Activated naive CD4-positive, alpha-beta T cell treated with anti-CD3 and anti-CD28 coated beads, Interleukin-2, amount 50 U/mL, for 16 hours (primary cell): ENCODE data around the gene CFAP74.
"Not testable (repeated sequence)": the region's sequence is repeated elsewhere in the genome, so short reads cannot be mapped to it uniquely, and the experiment has no call there.

Experiments used
- DNase-seq: peaks from one replicate; pipeline ENCODE4 v3.0.0-alpha.2; 2020

Gene CFAP74

DNA sequence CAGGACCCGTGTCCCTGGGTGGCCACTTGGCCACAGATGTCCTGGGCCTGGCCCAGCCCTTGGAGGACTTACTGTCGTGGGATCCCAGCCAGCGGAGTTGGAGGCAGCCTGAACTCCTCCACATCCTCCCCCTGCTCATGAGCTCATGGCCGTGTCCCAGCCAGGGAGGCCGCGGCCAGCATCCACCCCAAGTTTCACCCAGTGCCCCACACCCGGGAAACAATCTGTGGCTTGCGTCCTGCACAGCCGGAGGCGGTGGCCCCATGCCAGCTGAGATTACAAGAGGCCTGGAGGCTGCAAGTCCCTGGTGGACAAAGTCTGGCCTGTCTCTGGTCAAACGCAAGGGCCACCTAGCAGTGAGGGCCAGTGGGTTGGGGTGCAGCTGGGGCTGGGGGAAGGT lies 57.0 kb downstream of the CFAP74 start:
- DNase-seq, result no peak

DNA sequence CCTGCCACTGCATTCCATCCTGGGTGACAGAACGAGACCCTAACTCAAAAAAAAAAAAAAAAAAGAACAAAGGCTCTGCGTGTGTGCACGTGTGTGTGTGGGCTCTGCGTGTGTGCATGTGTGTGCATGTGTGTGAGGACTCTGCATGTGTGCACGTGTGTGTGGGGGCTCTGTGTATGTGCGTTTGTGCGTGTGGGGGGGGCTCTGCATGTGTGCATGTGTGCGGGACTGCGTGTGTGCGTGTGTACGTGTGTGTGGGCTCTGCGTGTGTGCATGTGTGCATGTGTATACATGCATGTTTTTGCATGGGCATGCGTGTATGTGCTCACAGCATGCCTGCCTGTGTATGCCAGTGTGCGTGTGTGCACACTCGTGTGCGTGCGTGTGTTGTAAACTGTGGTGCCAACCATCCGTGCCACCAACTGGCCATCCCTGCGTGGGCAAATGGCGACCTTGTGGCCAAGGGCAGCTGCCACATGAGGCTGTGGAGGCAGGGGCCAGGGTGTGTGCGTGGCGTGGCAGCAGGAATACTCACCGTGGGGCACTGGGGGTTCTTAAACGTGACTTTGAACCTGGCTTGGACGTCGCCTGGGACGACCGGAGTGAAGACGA lies 57.7 kb downstream of the CFAP74 start:
- DNase-seq, result no peak

DNA sequence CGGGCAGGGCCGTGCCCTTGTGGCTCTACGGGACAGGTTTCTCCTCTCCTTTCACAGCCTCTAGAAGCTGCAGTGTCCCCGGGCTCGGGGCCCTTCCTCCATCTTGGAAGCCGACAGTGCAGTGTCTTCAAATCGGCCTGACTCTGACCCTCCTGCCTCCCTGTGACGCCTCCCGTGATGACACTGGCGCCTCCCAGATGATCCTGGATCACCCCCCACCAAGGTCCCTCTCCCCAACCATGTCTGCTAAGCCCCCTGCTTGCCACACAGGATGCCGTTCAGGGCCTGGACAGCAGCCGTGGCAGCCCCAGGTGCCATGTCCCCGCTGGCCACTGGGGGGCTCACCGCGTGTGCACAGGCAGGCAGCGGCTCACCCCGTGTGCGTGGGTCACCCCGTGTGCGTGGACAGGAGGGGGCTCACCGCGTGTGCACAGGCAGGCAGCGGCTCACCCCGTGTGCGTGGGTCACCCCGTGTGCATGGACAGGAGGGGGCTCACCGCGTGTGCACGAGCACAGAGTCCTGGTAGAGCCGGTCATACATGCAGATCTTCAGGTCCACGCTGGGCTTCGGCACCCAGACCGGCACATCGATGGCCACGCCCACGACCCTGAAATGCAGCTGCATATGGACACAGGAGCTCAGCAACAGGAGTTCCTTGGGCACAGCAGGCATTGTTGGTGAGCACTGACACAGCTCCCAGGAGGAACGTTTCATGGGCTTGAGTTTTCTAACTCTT lies 59.6 kb downstream of the CFAP74 start:
- DNase-seq, result peak; percentile 71

DNA sequence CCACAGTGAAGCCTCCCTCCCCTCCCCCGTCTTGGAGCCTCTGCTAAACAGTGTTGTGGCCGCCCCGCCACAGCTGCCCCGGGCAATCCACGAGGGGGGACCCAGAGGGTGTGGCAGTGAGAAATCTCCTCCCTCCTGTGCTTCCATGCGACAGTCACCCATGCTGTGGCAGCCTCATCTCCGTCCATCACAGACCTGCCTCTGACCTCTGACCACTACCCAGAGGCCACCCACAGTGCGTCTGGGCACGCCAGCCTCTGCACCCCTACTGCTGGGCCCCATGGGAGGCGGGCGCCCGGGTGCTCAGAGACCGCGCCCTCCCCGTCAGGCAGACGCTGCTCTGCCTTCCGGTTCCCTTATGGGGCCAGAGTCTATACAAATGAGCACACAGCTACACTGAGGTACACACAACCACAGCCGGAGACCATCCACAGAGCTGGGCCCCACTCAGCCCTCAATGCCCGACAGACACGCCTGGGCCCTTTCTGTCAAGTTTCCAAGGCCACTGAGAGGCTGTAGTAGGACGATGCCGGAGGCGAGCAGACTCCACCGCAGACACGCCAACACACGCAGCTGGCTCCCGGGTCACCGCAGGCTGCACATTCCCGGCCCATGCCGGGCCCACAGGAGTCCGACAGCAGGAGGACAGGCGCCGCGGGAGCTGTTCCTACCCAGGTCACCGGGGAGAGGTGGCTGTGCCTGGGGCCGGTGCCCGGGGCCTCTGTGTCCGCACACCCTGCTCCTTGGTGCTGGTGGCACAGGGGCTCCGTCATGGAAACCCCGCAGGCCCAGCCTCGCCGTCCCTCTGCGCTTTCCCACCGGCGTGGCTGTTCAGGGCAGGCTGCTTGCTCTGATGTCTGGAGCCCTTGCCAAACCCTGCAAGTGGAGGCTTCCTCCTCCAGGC lies 60.6 kb downstream of the CFAP74 start:
- DNase-seq, result no peak

DNA sequence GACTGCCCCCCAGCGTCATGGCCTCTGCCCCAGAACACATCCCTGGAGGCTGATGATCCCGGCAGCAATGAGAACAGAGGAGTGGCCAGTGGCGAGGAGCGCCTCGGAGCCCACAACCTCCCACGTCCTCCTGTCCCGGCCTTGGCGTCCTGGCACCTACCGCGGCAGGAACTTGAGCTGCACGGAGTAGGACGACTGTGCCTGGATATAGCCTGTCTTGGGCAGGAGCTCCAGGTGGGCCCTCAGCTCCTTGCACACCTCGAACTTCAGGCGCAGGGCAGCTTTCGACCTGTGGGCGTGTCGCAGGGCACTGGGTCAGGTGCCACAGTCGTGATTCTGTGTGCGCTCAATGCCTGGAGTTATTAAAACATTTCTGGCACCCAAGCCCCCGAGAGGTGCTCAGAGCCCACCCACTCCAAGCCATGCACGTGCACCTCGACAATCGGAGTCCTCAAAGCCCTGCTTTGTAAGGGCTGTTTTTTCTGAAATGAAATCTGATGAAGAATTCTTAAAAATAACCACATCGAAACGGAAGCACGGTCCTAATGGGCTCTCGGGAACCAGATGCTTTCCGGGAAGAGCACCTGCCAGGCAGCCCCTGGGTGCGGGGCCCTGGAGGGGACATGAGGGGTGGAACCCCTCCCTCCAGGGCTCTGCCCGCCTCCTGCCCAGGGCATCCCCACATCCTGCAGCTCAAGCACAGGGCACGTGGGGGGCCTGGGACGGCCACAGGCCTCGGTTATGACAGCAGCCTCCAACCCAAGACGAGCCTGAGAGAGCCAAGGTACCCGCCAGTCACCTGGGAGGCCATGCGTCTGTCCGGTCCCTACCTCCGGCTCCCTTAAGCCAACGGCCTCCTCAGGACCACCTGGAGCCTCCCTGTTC lies 61.5 kb downstream of the CFAP74 start:
- no peak for DNase-seq

DNA sequence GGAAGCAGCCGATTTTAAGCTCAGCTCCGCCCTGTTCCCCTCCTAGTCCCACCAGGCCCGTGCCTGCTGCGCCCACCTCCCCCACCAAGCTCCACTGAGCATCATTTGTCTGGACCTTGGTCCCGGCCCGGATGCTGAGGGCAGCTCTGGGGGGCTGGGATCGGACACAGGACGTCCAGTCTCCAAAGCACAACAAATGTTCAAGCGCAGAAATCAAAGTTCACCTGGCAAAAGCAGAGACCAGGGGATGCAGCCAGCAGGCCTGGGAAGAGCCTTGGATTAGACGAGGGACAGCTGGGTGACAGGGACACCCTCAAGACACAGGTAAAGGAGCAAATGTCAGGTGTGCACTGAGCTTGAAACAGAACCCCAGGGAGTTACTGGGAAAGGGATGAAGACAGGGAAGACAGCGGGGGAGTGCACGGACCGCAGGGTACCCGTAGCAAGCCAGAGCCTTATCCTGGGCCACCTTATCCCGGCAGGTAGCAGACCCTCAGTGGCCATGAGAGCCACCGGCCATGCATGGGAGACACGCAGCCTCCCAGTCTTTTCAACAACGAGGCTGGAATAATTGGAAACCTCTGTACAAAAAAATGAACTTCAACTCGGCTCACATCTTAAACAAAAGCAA lies 62.3 kb downstream of the CFAP74 start:
- DNase-seq, result no peak

DNA sequence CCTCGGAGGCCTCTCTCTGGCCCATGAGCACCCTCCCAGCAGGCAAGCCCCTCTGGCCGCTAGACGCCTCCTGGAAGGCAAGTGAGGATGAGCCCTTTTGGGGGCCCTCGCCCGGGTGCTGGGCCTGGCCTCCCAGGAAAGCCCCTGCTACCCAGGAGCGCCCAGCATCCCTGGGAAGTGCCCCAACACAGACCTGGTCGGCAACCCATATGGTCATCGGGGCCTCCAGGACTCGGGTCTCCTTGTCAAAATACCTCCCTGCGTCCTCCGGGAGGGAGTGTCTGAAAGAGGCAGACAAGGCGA lies 63.5 kb downstream of the CFAP74 start:
- no peak for DNase-seq

DNA sequence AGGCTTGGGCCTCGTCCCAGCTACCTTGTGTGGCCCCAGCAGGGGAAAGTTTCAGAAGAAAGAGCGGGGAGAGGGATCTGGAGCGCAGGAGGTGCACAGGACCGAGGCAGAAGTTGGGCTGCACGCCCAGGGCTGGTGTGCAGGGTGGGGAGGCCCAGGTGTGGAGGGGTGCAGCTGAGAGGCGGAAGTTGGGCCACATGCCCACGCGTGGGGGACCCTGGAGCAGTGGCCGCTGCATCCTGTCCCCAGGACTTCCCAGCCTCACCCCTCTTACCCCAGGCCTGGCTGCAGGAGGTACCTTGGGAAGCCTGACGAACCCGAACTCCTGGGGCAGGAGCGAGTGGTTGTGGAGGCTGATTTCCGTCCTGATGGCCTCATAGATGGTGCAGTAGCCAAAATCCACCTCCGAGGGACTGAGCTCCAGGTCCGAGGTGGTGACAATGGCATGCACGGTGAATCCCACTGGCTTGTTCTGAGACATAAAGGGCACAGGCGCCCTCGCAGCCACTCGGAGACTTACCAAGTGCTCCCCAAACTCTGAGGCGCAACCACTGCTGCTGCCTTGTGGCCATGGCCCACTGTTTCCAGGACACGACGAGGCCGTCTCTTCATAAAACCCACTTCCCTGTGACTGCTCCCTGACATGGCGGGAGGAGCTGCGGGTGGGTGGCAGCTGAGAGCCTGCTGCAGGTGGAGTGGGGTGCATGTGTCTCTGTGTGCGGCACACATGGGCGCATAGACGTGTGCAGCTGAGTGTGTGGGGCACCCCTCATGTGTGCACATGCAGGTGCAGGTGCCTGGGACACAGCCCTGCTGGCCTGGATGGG lies 64.1 kb downstream of the CFAP74 start:
- no peak for DNase-seq

DNA sequence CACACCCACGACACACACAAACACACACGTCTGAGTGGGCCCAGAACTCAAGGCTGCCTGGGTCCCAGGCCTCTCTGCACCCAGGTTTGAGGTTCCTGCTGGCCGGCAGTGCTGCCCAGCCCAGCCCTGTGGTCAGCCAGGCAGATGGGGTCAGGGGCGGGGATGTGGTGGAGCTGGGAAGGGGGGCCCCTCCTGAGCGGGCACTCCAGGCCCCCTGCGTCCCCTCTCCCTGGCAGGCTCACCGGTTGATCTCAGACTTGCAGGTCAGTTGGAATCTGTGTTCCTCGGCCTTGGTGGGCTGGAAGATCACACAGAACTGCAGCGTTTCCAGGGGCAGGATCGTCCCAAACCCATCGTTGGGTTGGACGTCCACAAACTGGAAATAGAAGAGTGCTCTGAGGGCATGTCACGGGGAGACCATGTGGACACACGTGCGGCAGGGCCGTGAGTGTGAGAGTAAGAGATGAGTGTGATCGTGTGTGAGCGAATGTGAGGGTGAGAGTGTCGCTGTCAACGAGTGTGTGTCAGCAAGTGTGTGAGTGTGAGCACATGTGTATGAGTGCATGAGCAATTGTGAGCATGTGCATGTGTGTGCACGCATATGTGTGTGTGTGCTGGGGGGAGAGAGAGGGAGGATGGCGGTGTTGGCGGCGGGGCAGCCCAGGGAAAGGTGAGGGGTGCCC lies 64.8 kb downstream of the CFAP74 start:
- no peak for DNase-seq

DNA sequence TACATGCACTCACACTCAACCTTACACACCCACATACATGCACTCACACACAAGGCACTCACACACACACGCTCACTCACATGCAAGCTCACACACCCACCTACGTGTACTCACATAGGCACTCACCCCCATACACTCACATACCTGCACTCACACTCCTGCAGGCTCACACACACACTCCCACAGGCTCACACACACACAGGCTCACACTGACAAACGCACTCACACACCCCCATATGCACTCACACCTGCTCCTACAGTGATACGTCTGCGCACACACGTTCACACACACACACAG lies 65.4 kb downstream of the CFAP74 start:
- no peak for DNase-seq

DNA sequence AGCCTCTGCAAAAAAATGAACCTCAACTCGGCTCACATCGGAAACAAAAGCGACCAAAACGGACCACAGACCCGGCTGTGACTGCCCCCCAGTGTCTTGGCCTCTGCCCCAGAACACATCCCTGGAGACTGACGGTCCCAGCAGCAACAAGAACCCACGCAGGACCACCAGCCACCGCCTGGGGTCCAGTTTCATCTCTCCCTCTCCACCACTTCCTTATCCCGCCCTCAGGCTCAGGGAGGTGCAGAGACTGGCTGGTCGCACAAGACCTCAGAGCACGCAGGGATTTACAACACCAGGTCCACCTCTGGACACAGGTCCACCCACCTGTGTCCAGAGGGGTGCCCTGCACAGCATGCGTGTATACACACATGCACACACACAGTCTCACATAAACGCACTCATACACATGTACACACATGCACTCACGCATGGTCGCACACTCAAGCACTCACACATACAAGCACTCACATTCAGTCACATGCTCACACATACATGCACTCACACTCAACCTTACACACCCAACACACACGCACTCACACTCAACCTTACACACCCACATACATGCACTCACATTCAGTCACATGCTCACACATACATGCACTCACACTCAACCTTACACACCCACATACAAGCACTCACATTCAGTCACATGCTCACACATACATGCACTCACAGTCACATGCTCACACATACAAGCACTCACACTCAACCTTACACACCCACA lies 65.9 kb downstream of the CFAP74 start:
- no peak for DNase-seq

DNA sequence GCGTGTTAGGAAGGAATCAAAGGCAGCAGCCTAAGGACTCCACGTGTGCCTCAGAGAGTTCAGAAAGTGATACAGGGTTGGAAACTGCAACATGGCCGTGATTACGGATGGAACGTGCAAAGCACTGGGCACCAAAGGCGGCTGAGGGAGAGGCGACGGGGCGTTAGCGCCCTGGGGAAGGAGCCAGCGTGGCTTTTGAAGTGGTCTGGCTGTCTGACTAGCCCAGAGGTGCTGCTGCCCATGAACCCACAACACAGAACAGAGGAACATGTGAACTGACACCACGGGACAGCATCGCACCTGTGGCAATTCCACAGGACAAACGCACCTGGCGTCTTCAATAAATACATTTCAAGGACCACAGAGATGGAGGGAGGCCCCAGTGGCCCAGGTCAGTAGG lies 66.5 kb downstream of the CFAP74 start:
- DNase-seq, result no peak

DNA sequence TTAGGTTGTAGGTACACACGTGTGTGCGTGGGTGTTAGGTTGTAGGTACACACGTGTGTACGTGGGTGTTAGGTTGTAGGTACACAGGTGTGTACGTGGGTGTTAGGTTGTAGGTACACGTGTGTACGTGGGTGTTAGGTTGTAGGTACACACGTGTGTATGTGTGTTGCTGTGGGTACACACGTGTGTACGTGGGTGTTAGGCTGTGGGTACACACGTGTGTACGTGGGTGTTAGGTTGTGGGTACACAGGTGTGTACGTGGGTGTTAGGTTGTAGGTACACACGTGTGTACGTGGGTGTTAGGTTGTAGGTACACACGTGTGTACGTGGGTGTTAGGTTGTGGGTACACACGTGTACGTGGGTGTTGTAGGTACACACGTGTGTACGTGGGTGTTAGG lies 68.7 kb downstream of the CFAP74 start:
- DNase-seq, result not testable (repeated sequence)

DNA sequence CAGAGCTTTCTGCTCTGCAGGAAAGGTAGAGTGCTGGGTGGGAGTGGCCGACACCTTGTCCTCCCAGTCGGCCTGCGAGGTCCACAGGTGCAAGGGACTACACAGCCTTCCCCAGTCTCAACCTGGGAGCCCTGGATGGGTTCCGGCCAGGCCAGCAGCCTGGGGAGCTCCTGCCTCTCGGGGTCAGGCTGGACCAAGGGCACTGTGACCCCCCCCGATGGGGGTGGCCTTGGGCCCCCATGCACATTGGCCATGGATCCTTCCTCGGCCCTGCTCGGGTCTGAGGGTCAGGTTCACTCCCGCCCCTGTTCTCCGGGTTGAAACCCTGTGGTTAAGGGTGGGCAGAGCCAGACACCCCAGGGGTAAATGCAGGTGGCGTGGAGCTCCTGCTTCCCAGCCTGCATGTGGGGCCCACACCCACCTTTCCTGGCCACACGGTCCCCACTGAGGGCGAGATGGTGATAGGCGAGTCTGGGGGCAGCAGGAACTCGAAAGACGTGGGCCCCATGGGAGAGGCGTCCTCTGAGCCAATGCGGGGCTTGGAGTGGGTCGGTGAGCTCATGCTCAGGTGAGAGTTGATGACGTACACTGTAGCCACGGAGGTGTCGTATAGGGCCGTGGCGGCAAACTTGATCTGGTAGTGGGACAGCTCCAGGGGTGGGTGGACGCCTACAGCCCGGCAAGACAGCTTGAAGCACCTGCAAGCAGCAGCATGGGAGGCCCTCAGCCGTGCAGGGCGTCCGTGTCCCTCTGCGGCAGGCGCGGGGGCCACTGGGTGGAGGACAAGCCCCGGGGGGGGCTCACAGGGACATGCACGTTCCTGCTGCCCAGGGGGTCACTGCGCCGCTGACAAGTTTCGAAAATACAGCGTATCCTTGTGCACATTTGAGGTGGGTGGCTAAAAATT lies 73.7 kb downstream of the CFAP74 start:
- DNase-seq, result no peak

DNA sequence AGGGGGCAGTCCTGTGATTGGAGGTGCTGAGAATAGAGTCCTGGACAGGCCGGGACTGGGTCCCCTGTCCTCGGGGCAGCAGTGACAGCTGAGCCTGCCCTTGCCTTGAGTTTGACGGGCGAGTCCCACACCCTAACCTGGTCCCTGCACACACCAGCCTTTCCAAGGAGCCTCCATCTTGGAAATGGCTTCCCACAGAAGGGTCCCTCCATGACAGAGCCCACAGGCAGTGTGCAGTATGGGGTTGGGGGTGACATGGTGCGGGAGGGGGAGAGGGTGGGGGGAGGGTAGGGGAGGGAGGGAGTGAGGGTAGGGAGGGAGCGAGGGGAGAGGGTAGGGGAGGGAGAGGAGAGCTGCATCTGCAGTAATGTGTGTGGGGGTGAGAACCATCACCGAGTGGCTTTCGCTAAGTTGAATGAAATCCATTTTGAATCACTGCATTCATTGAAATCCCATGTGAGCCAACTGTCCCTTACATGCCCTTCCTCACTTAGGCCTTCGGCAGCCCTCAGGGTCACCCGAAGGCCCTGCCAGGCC lies 74.4 kb downstream of the CFAP74 start:
- no peak for DNase-seq

DNA sequence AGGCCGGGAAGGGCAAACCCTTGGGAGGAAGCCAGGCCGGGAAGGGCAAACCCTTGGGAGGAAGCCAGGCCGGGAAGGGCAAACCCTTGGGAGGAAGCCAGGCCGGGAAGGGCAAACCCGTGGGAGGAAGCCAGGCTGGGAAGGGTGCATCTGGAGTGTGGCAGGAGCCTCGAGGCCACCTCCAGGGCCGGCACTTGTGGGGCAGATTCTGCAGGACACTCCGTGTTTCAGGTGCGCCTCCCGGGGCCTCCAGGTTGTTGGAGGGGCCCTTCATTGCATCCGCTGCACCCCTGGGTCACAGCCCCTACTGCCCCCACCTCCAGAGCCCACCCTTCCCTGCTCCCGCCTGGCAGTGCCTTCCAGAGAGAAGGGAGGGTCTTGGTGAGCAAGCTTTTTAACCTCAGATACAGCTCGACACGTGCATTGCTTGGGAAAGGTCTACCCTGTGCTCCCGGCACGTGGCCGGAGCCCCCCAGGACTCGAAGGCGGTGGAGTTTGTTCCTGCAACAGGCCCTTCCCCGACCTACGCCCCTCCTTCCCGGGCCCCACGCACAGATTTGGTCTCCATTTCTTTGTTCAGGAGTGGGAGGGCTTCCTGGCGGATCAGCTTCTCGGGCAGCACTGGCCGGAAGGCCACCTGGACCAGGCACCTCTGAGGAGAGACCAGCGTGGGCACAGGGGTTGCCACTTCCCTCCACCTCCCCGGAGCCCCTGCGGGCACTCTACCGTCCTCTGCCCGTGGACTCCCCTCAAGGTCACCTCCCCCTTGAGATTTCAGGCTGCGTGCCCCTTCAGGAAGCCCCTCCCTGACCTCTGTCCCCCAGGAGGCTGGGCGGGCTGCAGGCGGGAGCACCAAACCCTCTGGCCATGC lies 75.1 kb downstream of the CFAP74 start:
- no peak for DNase-seq

DNA sequence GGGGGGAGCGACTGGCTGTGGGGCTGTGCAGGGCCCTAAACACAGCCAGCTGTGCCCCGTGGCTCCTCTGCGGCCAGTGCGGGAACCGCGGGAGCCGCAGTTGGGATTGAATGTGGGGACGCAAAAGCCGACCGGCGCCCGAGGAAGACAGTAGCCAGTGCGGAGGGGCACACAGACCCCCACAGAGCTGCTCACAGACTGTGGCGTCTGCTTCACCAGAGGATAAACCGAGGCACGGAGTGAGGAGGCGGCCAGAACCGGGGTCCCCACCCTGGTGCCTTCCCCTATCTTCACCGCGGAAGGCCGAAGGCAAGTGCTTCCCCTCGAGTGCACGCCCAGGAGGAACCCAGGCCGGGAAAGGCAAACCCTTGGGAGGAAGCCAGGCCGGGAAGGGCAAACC lies 75.8 kb downstream of the CFAP74 start:
- no peak for DNase-seq
